Gastroesophageal sphincter (tissue), 4 donors: ENCODE measurements around the gene SMG7. TPM values are rescaled to one million over a fixed set of nuclear protein-coding genes. Genes with fewer than 3 reads are reported as not detected.

ENCODE experiments used
- ATAC-seq: fragments of 150-250 bp; one replicate; pipeline ENCODE4 v1.9.1; 2016; ENCODE audit warnings: mild to moderate bottlenecking, moderate library complexity
- H3K27ac ChIP-seq, 4 donors: fragments of 200-600 bp; sonication (generic) in 3 of 4; 1 replicate in 3 of 4; 2 replicates in 1 of 4; pipeline ENCODE4 v1.5.1; 2016 to 2019
- H3K27me3 ChIP-seq: fragments of 200-600 bp; sonication (generic); one replicate; pipeline ENCODE4 v1.5.1; 2019
- H3K36me3 ChIP-seq, 2 donors: fragments of 200-600 bp; sonication (generic); one replicate each; pipeline ENCODE4 v1.5.1; 2019; ENCODE audit warnings: control low read depth in 1 of 2
- H3K4me1 ChIP-seq, 3 donors: fragments of 200-600 bp; sonication (generic); 1 replicate in 2 of 3; 2 replicates in 1 of 3; pipeline ENCODE4 v1.5.1; 2016 to 2019; ENCODE audit warnings: control low read depth in 2 of 3
- H3K4me3 ChIP-seq, 2 donors: fragments of 200-600 bp; sonication (generic); one replicate each; pipeline ENCODE4 v1.5.1; 2019; ENCODE audit warnings: mild to moderate bottlenecking in 1 of 2, moderate library complexity in 1 of 2
- H3K9me3 ChIP-seq, 3 donors: fragments of 200-600 bp; sonication (generic); one replicate each; pipeline ENCODE4 v1.5.1; 2017 to 2019; ENCODE audit warnings: control low read depth in 2 of 3
- CTCF ChIP-seq, 4 experiments: fragments of 200-600 bp in 2 of 4; fragments of 450-650 bp in 2 of 4; sonication (generic) in 1 of 4; IDR thresholded peaks; one replicate each; pipeline ENCODE4 v1.5.1; 2017 to 2019; ENCODE audit warnings: antibody characterized with exemption in 4 of 4, mild to moderate bottlenecking in 2 of 4, moderate library complexity in 2 of 4
- EP300 ChIP-seq: sonication (generic); formaldehyde crosslinking; IDR thresholded peaks from one replicate; pipeline ENCODE4 v1.6.1; 2017; ENCODE audit warnings: antibody characterized with exemption, mild to moderate bottlenecking
- POLR2A ChIP-seq, 2 donors: fragments of 450-650 bp; IDR thresholded peaks; one replicate each; pipeline ENCODE4 v1.6.1; 2017; ENCODE audit warnings: antibody characterized with exemption in 2 of 2, mild to moderate bottlenecking in 2 of 2, moderate library complexity in 1 of 2
- POLR2AphosphoS5 ChIP-seq: sonication (generic); formaldehyde crosslinking; IDR thresholded peaks from one replicate; pipeline ENCODE4 v1.6.1; 2017; ENCODE audit warnings: antibody characterized with exemption
- WGBS, 2 donors: methylation state at CpG; one replicate each; pipeline ENCODE4 v1.1.5; 2018; ENCODE audit warnings: low coverage in 1 of 2; 5-methylcytosine and 5-hydroxymethylcytosine counted together
- total RNA-seq, 4 donors: library from RNA; depleted of rRNA; stranded (reverse); fragments of >200 nt; gene quantifications; one replicate each; pipeline ENCODE4 v1.1.0, GENCODE V29; 2016

Gene SMG7
- total RNA-seq, 4 donors from 2014 or later: 31.9 to 55.9 (median 38.2) TPM

GRCh38 chr1:183577897-183578465, 105.7 kb downstream of the SMG7 start:
- Histone ChIP-seq H3K4me1 (no peaks in the 10 kb centered on the region), H3K4me3 (no peak overlapping the region), H3K36me3 (no peaks in the 10 kb centered on the region), H3K27me3 (no peaks in the 10 kb centered on the region), H3K27ac (peak overlapping the region in 1 of 4 donors; percentile 22), H3K9me3 (no peaks in the 10 kb centered on the region)
- TF ChIP-seq EP300 (no peak), POLR2AphosphoS5 (no peak), POLR2A (IDR thresholded peaks at IDR 0.05) (no peak), CTCF (IDR thresholded peaks at IDR 0.05) (no peak)
- peak; percentile 17 for ATAC-seq
- WGBS, 2 donors: 94 to 100% methylated on average over 3 to 7 of the region's 7 CpGs

GRCh38 chr1:183578856-183579255, 106.6 kb downstream of the SMG7 start:
- Histone ChIP-seq H3K27me3 (no peaks in the 10 kb centered on the region), H3K9me3 (no peaks in the 10 kb centered on the region), H3K4me3 (no peak overlapping the region), H3K27ac (no peak overlapping the region), H3K36me3 (no peaks in the 10 kb centered on the region), H3K4me1 (no peaks in the 10 kb centered on the region)
- no peak for ATAC-seq
- TF ChIP-seq CTCF (IDR thresholded peaks at IDR 0.05): no peak
- no peak for TF ChIP-seq POLR2AphosphoS5
- TF ChIP-seq POLR2A (IDR thresholded peaks at IDR 0.05): no peak
- TF ChIP-seq EP300: no peak
- WGBS, 2 donors: no CpG with 5 or more reads among the region's 2 CpGs

- TF ChIP-seq EP300 (no peak), POLR2A (IDR thresholded peaks at IDR 0.05) (no peak), POLR2AphosphoS5 (no peak), CTCF (IDR thresholded peaks at IDR 0.05) (no peak)
- Histone ChIP-seq H3K36me3 (no peaks in the 10 kb centered on the region), H3K27ac (peak overlapping the region in 1 of 4 donors; percentile 25), H3K9me3 (no peaks in the 10 kb centered on the region), H3K27me3 (no peaks in the 10 kb centered on the region), H3K4me3 (no peak overlapping the region), H3K4me1 (no peaks in the 10 kb centered on the region)
- 65 to 80% methylated on average over 1 to 6 of the region's 8 CpGs for WGBS, 2 donors
- ATAC-seq: peak; percentile 71
Measured at GRCh38 chr1:183580281-183580682, 108.0 kb downstream of the SMG7 start.

- peak overlapping the region in 1 of 4 donors; percentile 1 for H3K27ac ChIP-seq
- WGBS, 2 donors: 87 to 100% methylated on average over 1 to 5 of the region's 12 CpGs
- no peak for ATAC-seq
Measured at GRCh38 chr1:183582021-183582713, 109.9 kb downstream of the SMG7 start.

More at GRCh38 chr1:183582021-183582713, 109.9 kb downstream of the SMG7 start:
- Histone ChIP-seq H3K36me3 (no peaks in the 10 kb centered on the region), H3K4me3 (no peak overlapping the region), H3K4me1 (no peaks in the 10 kb centered on the region), H3K27me3 (no peaks in the 10 kb centered on the region), H3K9me3 (no peaks in the 10 kb centered on the region)
- TF ChIP-seq CTCF (IDR thresholded peaks at IDR 0.05): no peak
- no peak for TF ChIP-seq POLR2A (IDR thresholded peaks at IDR 0.05)
- no peak for TF ChIP-seq EP300
- no peak for TF ChIP-seq POLR2AphosphoS5
